SH-SY5Y (cell line): ENCODE data around the gene ACBD6.

Experiments
- GATA2 ChIP-seq: IDR thresholded peaks from 2 replicates; pipeline ENCODE4 v1.6.1; 2011; ENCODE audit warnings: mild to moderate bottlenecking, low read depth, low read length
- GATA3 ChIP-seq: IDR thresholded peaks from 2 replicates; pipeline ENCODE4 v1.6.1; 2011; ENCODE audit warnings: low read depth, mild to moderate bottlenecking, low read length, moderate library complexity

DNA sequence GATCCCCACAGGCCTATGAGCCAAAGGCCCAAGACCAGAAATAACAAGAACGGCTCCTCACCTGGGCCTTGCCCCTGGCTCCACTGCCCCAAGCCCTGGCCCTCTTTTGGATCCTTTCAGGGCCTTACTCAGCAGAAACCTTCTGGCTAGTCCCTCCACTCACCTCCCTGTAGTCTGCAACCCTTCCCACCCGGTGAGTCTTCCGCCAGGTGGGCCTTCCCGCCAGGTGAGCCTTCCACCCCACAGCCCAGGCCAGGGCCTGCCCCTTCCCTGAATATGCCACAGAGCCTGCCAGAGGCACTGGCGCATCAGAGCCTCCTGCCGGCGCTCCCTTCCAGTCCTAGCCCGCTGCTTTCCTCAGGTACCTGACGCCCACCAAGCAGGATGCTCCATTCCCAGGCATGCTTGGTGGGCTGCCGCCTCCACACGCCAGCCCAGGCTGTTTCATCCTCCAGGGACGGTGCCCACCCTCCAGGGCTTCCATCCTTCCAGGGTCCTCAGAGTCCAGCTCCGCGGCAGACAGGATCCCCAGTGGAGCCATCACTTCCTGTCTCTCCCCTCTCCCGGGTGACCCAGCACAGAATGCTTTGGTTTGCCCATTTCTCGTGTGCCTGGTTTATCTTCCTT, 251.4 kb downstream of the ACBD6 start:
- TF ChIP-seq GATA3 (no peak), GATA2 (no peak)
